Spinal cord (tissue), 10 donors: ENCODE data around the gene MVK. TPM values are rescaled to one million over a fixed set of nuclear protein-coding genes. Genes with fewer than 3 reads are reported as not detected.

Experiments
- DNase-seq, 6 donors: peaks; one replicate each; pipeline versions ENCODE4 v3.0.0 to v3.0.0-alpha.2; 2013 to 2015; ENCODE audit warnings: low spot score in 6 of 6, low read depth in 4 of 6
- H3K27ac ChIP-seq: one replicate; pipeline ENCODE4 v1.5.1; 2013; ENCODE audit warnings: low read depth, low read length, control low read depth
- H3K27me3 ChIP-seq: one replicate; pipeline ENCODE4 v1.6.1; 2013; ENCODE audit warnings: low read length; ENCODE audit not compliant: control insufficient read depth, insufficient read depth
- H3K36me3 ChIP-seq: one replicate; pipeline ENCODE4 v1.6.1; 2013; ENCODE audit warnings: low read length; ENCODE audit not compliant: control insufficient read depth, insufficient read depth
- H3K4me1 ChIP-seq: one replicate; pipeline ENCODE4 v1.6.1; 2013; ENCODE audit warnings: low read length; ENCODE audit not compliant: control insufficient read depth, insufficient read depth
- H3K4me3 ChIP-seq: one replicate; pipeline ENCODE4 v1.5.1; 2013; ENCODE audit warnings: low read depth, low read length, control low read depth
- H3K9me3 ChIP-seq: one replicate; pipeline ENCODE4 v1.6.1; 2013; ENCODE audit warnings: low read length; ENCODE audit not compliant: control insufficient read depth, insufficient read depth
- WGBS: methylation state at CpG from one replicate; pipeline ENCODE4 v1.1.5; 2013; ENCODE audit warnings: missing lambda C conversion rate; ENCODE audit not compliant: insufficient coverage; 5-methylcytosine and 5-hydroxymethylcytosine counted together
- polyA plus RNA-seq, 2 donors: library from polyadenylated mRNA; unstranded; fragments of 120-200 nt; gene quantifications; one replicate each; pipeline ENCODE4 v1.2.1, GENCODE V29; 2013; ENCODE audit not compliant: insufficient read length in 2 of 2
- total RNA-seq, 2 donors: library from RNA; depleted of rRNA in 1 of 2; stranded (reverse); fragments of 120-200 nt in 1 of 2; fragments of >200 nt in 1 of 2; gene quantifications; one replicate each; pipeline versions ENCODE4 v1.2.3 to v1.2.4, GENCODE V29; 2013 to 2014
- donor health status: healthy.

Gene MVK
- total and polyA plus RNA-seq, 4 donors, result 19.4 to 35.8 (median 25.6) TPM

GRCh38 chr12:109534456-109534855, 39.1 kb upstream of the MVK start:
- H3K36me3 ChIP-seq, result peaks cover 63% of the 10 kb centered on the region
- 98% methylated on average over 15 of the region's 15 CpGs for WGBS

GRCh38 chr12:109535231-109535862, 38.2 kb upstream of the MVK start:
- WGBS, result 90% methylated on average over 22 of the region's 25 CpGs
- H3K36me3 ChIP-seq, result peaks cover 60% of the 10 kb centered on the region

More at GRCh38 chr12:109534456-109534855, 39.1 kb upstream of the MVK start:
- H3K27me3 ChIP-seq, result no peaks in the 10 kb centered on the region
- H3K27ac ChIP-seq, result no peak overlapping the region
- no peaks in the 10 kb centered on the region for H3K9me3 ChIP-seq
- H3K4me1 ChIP-seq, result peaks cover 4% of the 10 kb centered on the region
- DNase-seq, result no peak
- H3K4me3 ChIP-seq, result no peak overlapping the region

GRCh38 chr12:109535863-109536250, 37.7 kb upstream of the MVK start:
- 90% methylated on average over 5 of the region's 5 CpGs for WGBS
- Histone ChIP-seq H3K4me1 (no peaks in the 10 kb centered on the region), H3K9me3 (no peaks in the 10 kb centered on the region), H3K36me3 (peaks cover 55% of the 10 kb centered on the region), H3K4me3 (no peak overlapping the region), H3K27me3 (no peaks in the 10 kb centered on the region), H3K27ac (no peak overlapping the region)
- no peak for DNase-seq

More at GRCh38 chr12:109535231-109535862, 38.2 kb upstream of the MVK start:
- DNase-seq, result no peak
- Histone ChIP-seq H3K27me3 (no peaks in the 10 kb centered on the region), H3K4me3 (no peak overlapping the region), H3K9me3 (no peaks in the 10 kb centered on the region), H3K27ac (no peak overlapping the region), H3K4me1 (no peaks in the 10 kb centered on the region)

GRCh38 chr12:109537136-109537535, 36.5 kb upstream of the MVK start:
- no peak overlapping the region for H3K4me3 ChIP-seq
- 98% methylated on average over 8 of the region's 8 CpGs for WGBS
- H3K36me3 ChIP-seq, result peaks cover 54% of the 10 kb centered on the region
- DNase-seq, result no peak
- no peaks in the 10 kb centered on the region for H3K27me3 ChIP-seq
- no peaks in the 10 kb centered on the region for H3K9me3 ChIP-seq
- H3K4me1 ChIP-seq, result no peaks in the 10 kb centered on the region
- no peak overlapping the region for H3K27ac ChIP-seq

- Histone ChIP-seq H3K27me3 (no peaks in the 10 kb centered on the region), H3K36me3 (peaks cover 46% of the 10 kb centered on the region)
These were observed 35.3 kb upstream of the MVK start for GRCh38 chr12:109538191-109538863.

GRCh38 chr12:109539508-109539907, 34.1 kb upstream of the MVK start:
- H3K4me1 ChIP-seq, result no peaks in the 10 kb centered on the region
- H3K27ac ChIP-seq, result no peak overlapping the region
- no peaks in the 10 kb centered on the region for H3K9me3 ChIP-seq
- no peak overlapping the region for H3K4me3 ChIP-seq
- peaks cover 40% of the 10 kb centered on the region for H3K36me3 ChIP-seq
- 78% methylated on average over 9 of the region's 9 CpGs for WGBS
- no peak for DNase-seq
- no peaks in the 10 kb centered on the region for H3K27me3 ChIP-seq

More at GRCh38 chr12:109538191-109538863, 35.3 kb upstream of the MVK start:
- Histone ChIP-seq H3K4me1 (no peaks in the 10 kb centered on the region), H3K4me3 (no peak overlapping the region), H3K9me3 (no peaks in the 10 kb centered on the region), H3K27ac (no peak overlapping the region)
- no peak for DNase-seq
- WGBS, result 92% methylated on average over 11 of the region's 16 CpGs

- Histone ChIP-seq H3K27me3 (no peaks in the 10 kb centered on the region), H3K36me3 (peaks cover 30% of the 10 kb centered on the region), H3K4me3 (no peak overlapping the region), H3K9me3 (no peaks in the 10 kb centered on the region), H3K27ac (no peak overlapping the region), H3K4me1 (no peaks in the 10 kb centered on the region)
- WGBS, result 93% methylated on average over 15 of the region's 16 CpGs
- no peak for DNase-seq
These were observed 32.8 kb upstream of the MVK start for GRCh38 chr12:109540526-109541412.

GRCh38 chr12:109541413-109541726, 32.2 kb upstream of the MVK start:
- no peaks in the 10 kb centered on the region for H3K9me3 ChIP-seq
- peaks cover 25% of the 10 kb centered on the region for H3K36me3 ChIP-seq
- 71% methylated on average over 3 of the region's 4 CpGs for WGBS
- H3K4me3 ChIP-seq, result no peak overlapping the region
- DNase-seq, result no peak
- no peaks in the 10 kb centered on the region for H3K27me3 ChIP-seq
- H3K4me1 ChIP-seq, result no peaks in the 10 kb centered on the region
- no peak overlapping the region for H3K27ac ChIP-seq

GRCh38 chr12:109542014-109542413, 31.6 kb upstream of the MVK start:
- H3K36me3 ChIP-seq, result peaks cover 22% of the 10 kb centered on the region
- H3K4me1 ChIP-seq, result no peaks in the 10 kb centered on the region
- WGBS, result no CpG with 5 or more reads among the region's 2 CpGs
- no peaks in the 10 kb centered on the region for H3K27me3 ChIP-seq
- H3K27ac ChIP-seq, result no peak overlapping the region
- no peak for DNase-seq
- H3K4me3 ChIP-seq, result no peak overlapping the region
- no peaks in the 10 kb centered on the region for H3K9me3 ChIP-seq
